Measurements from ENCODE around the gene NUP62. TPM values are rescaled to one million over a fixed set of nuclear protein-coding genes. Genes with fewer than 3 reads are reported as not detected.

Gene NUP62
- total and polyA plus RNA-seq, 4 donors = 16.2 to 45.9 (median 38.0) TPM

- Histone ChIP-seq H3K4me3 (no peak overlapping the region), H3K27me3 (ENCODE audit: control insufficient read depth in 3 of 3, insufficient read depth in 3 of 3, low read length in 2 of 3) (no peaks in the 10 kb centered on the region), H3K27ac (ENCODE audit: low read depth in 1 of 2, low read length in 1 of 2) (no peak overlapping the region), H3K9ac (ENCODE audit: insufficient read depth in 1 of 2, low read length in 2 of 2) (no peak overlapping the region), H3K4me1 (ENCODE audit: control insufficient read depth in 5 of 5, insufficient read depth in 5 of 5, low read length in 5 of 5) (peaks cover 0 to 3% (median 0%) of the 10 kb centered on the region in 5 donors), H3K9me3 (ENCODE audit: control insufficient read depth in 4 of 4, insufficient read depth in 3 of 4, low read length in 3 of 4) (peaks cover 0 to 2% (median 0%) of the 10 kb centered on the region in 4 donors), H3K36me3 (ENCODE audit: control insufficient read depth in 4 of 4, insufficient read depth in 4 of 4, low read length in 4 of 4) (peaks cover 17 to 58% (median 40%) of the 10 kb centered on the region in 4 donors)
- DNase-seq = no peak
- no peak for ATAC-seq (ENCODE audit: insufficient read depth, low FRiP score)
- WGBS, 2 donors = 92% methylated on average over 3 of the region's 3 CpGs
- no peak for TF ChIP-seq CTCF (IDR thresholded peaks at IDR 0.05; ENCODE audit: control extremely low read depth, extremely low read depth)
Measured at GRCh38 chr19:49884760-49885159, 44.5 kb downstream of the NUP62 start.

GRCh38 chr19:49884109-49884508 lies 45.2 kb downstream of the NUP62 start:
- Histone ChIP-seq H3K27me3 (ENCODE audit: control insufficient read depth in 3 of 3, insufficient read depth in 3 of 3, low read length in 2 of 3) (no peaks in the 10 kb centered on the region), H3K27ac (ENCODE audit: low read depth in 1 of 2, low read length in 1 of 2) (no peak overlapping the region), H3K4me1 (ENCODE audit: control insufficient read depth in 5 of 5, insufficient read depth in 5 of 5, low read length in 5 of 5) (no peaks in the 10 kb centered on the region), H3K4me3 (no peak overlapping the region), H3K9me3 (ENCODE audit: control insufficient read depth in 4 of 4, insufficient read depth in 3 of 4, low read length in 3 of 4) (peaks cover 0 to 2% (median 0%) of the 10 kb centered on the region in 4 donors), H3K9ac (ENCODE audit: insufficient read depth in 1 of 2, low read length in 2 of 2) (no peak overlapping the region), H3K36me3 (ENCODE audit: control insufficient read depth in 4 of 4, insufficient read depth in 4 of 4, low read length in 4 of 4) (peaks cover 17 to 60% (median 46%) of the 10 kb centered on the region in 4 donors)
- no peak for TF ChIP-seq CTCF (IDR thresholded peaks at IDR 0.05; ENCODE audit: control extremely low read depth, extremely low read depth)
- ATAC-seq (ENCODE audit: insufficient read depth, low FRiP score) = no peak
- no peak for DNase-seq
- WGBS, 2 donors = 94 to 95% methylated on average over 18 of the region's 18 CpGs

- Histone ChIP-seq H3K27ac (ENCODE audit: low read depth in 1 of 2, low read length in 1 of 2) (no peak overlapping the region), H3K4me1 (ENCODE audit: control insufficient read depth in 5 of 5, insufficient read depth in 5 of 5, low read length in 5 of 5) (peaks cover 0 to 8% (median 0%) of the 10 kb centered on the region in 5 donors), H3K9me3 (ENCODE audit: control insufficient read depth in 4 of 4, insufficient read depth in 3 of 4, low read length in 3 of 4) (peaks cover 0 to 2% (median 0%) of the 10 kb centered on the region in 4 donors), H3K4me3 (no peak overlapping the region), H3K36me3 (ENCODE audit: control insufficient read depth in 4 of 4, insufficient read depth in 4 of 4, low read length in 4 of 4) (peaks cover 17 to 58% (median 46%) of the 10 kb centered on the region in 4 donors), H3K9ac (ENCODE audit: insufficient read depth in 1 of 2, low read length in 2 of 2) (no peak overlapping the region), H3K27me3 (ENCODE audit: control insufficient read depth in 3 of 3, insufficient read depth in 3 of 3, low read length in 2 of 3) (no peaks in the 10 kb centered on the region)
- no peak for ATAC-seq (ENCODE audit: insufficient read depth, low FRiP score)
- DNase-seq = no peak
- WGBS, 2 donors = 96 to 97% methylated on average over 5 of the region's 5 CpGs
- no peak for TF ChIP-seq CTCF (IDR thresholded peaks at IDR 0.05; ENCODE audit: control extremely low read depth, extremely low read depth)
Measured at GRCh38 chr19:49883094-49883493, 46.2 kb downstream of the NUP62 start.

GRCh38 chr19:49882643-49883042 lies 46.7 kb downstream of the NUP62 start:
- Histone ChIP-seq H3K27ac (ENCODE audit: low read depth in 1 of 2, low read length in 1 of 2) (no peak overlapping the region), H3K27me3 (ENCODE audit: control insufficient read depth in 3 of 3, insufficient read depth in 3 of 3, low read length in 2 of 3) (no peaks in the 10 kb centered on the region), H3K4me3 (no peak overlapping the region), H3K9ac (ENCODE audit: insufficient read depth in 1 of 2, low read length in 2 of 2) (no peak overlapping the region), H3K36me3 (ENCODE audit: control insufficient read depth in 4 of 4, insufficient read depth in 4 of 4, low read length in 4 of 4) (peaks cover 17 to 58% (median 46%) of the 10 kb centered on the region in 4 donors), H3K9me3 (ENCODE audit: control insufficient read depth in 4 of 4, insufficient read depth in 3 of 4, low read length in 3 of 4) (peaks cover 0 to 2% (median 0%) of the 10 kb centered on the region in 4 donors), H3K4me1 (ENCODE audit: control insufficient read depth in 5 of 5, insufficient read depth in 5 of 5, low read length in 5 of 5) (peaks cover 0 to 10% (median 0%) of the 10 kb centered on the region in 5 donors)
- WGBS, 2 donors = 97 to 98% methylated on average over 14 of the region's 14 CpGs
- no peak for DNase-seq
- no peak for TF ChIP-seq CTCF (IDR thresholded peaks at IDR 0.05; ENCODE audit: control extremely low read depth, extremely low read depth)
- ATAC-seq (ENCODE audit: insufficient read depth, low FRiP score) = no peak

All from lung (tissue), 12 donors.